Keratinocyte (primary cell): ENCODE results near the gene APOD.

Source experiments
- CTCF ChIP-seq, 3 experiments: IDR thresholded peaks in 1 of 3; conservative IDR thresholded peaks in 1 of 3; optimal IDR thresholded peaks in 1 of 3; 2 replicates in 2 of 3; 3 replicates in 1 of 3; pipeline versions ENCODE3 to v1.5.1; 2011; ENCODE audit warnings: low read length in 3 of 3, mild to moderate bottlenecking in 3 of 3, moderate library complexity in 2 of 3, control low read depth in 1 of 3, inconsistent platforms in 1 of 3; ENCODE audit not compliant: insufficient read depth in 2 of 3; ENCODE audit errors: extremely low read depth in 1 of 3
- EZH2 ChIP-seq: IDR thresholded peaks from one replicate; pipeline ENCODE4 v1.6.1; 2012; ENCODE audit warnings: inconsistent platforms, mild to moderate bottlenecking, low read length, moderate library complexity

GRCh38 chr3:195566797-195567196 lies 16.9 kb downstream of the APOD start:
- TF ChIP-seq CTCF (optimal IDR thresholded peaks at IDR 0.05 in 1 of 3, IDR thresholded peaks at IDR 0.05 in 1 of 3, conservative IDR thresholded peaks at IDR 0.05 in 1 of 3; ENCODE audit: extremely low read depth in 1 of 3, insufficient read depth in 2 of 3, low read length in 3 of 3) (peak in 1 of 3 experiments; percentile 4), EZH2 (no peak)
